HuH-7.5 (cell line): ENCODE data around the gene WDFY1.

Source experiments
- DNase-seq: peaks from one replicate; pipeline ENCODE4 v3.0.0; 2011; ENCODE audit warnings: low spot score

WDFY1 gene

DNA sequence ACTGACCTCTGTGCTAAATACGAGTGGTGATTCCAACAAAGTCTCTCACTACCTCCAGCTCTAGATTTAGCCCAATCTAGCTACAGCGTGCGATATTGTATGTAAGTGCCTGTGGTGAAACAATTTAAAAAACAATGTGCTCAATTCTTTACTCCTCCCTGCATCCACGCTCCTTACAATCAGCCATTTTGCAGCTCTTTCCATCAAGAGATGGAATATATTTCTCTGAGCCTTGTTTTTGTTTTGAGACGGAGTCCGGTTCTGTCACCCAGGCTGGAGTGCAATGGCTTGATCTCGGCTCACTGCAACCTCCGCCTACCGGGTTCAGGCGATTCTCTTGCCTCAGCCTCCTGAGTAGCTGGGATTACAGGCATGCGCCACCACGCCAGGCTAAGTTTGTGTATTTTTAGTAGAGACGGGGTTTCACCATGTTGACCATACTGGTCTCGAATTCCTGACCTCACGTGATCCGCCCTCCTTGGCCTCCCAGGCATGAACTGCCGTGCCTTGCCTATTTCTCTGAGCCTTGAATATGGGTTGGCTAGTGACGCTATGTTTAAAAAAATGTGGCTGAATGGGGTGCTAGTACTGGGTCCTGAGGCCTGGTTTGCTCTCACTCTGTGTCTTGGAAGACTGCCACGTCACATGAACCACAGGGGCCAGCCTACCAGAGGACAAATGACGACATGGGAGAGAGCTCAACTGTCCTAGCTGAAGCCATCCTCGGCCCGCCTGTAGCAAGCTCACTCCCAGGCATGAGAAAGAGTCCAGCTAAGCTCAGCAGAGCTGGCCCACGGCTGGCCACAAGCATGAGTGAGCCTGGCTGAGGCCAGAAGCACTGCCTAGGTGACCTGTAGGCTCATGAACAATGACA is 14.8 kb downstream of the WDFY1 start:
- peak; percentile 52 for DNase-seq

DNA sequence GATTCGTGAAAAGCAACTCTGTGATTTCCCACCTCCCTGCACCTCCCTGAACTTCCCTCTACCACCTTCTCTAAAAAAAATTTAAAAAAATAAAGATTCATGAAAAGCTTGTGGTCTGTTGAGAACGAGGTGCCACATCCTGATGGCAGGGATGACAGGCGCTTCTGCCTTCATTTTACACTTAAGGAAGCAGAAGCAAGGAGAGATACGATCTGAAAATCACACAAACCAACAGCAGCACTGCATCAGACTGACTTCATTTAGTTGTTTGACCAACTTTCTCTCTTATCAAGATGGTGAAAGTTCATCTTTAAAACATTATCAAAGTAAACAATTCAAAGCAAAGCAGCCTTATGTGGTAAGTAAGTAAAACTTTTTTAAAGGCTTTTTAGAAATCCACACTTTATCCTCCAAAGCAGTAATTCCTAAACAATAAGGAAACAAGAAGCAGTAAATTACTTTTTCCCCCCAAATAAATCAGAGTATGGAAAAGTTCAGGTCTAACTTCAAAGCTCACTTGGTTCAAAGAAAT is 15.5 kb downstream of the WDFY1 start:
- DNase-seq, result no peak

DNA sequence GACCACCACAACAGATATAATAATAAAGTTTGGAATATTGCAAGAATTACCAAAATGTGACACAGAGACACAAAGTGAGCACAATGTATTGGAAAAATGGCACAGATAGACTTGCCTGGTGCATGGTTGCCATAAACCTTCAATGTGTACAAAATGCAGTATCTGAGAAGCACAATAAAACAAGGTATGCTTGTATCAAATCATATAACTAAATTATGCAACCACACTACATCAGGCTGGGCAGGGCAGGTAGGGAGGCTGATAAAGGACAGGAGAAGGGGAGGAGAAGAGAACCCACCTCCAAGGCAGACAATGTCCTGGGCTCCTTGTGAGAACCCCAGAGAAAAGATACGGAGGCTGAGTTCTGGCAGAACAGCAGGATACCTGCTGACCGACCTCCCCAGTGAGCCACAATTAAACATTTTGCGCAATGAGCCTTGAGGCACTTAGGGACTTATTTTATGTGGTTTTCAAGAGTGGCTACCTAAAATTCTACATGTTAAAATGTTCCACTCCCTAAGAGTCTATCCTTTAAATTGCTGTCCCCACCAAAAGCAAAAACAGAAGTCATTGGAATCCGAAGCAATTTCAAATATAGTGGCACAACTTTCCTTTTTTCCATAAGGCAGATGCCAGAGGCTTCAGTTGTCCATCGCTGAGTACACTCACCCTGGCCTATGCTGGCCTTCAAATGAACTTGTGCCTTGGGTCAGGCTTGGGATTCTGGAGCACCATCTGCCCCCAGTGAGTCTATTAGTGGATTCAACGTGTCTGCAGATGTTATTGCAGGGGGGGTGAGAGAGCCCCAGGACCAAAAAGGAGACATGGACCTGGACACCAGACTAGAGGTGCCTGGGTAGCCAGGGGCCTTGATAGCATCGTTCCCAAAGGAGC is 16.8 kb downstream of the WDFY1 start:
- DNase-seq, result no peak

DNA sequence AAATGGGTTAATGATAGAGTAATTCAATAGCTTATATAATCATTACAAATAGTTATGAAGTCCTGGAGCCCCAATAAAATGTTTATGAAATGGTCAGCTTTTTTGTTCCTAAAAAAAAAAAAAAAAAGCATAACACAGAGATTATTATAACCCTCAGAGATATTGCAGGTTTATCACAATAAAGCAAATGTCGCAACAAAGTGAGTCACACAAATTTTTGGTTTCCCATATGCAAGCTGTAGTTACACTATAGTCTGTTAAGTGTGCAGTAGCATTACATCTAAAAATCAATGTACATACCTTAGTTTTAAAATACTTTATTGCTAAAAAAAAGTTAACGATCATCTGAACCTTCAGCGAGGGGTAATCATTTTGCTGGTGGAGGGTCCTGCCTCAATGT is 20.0 kb downstream of the WDFY1 start:
- no peak for DNase-seq

DNA sequence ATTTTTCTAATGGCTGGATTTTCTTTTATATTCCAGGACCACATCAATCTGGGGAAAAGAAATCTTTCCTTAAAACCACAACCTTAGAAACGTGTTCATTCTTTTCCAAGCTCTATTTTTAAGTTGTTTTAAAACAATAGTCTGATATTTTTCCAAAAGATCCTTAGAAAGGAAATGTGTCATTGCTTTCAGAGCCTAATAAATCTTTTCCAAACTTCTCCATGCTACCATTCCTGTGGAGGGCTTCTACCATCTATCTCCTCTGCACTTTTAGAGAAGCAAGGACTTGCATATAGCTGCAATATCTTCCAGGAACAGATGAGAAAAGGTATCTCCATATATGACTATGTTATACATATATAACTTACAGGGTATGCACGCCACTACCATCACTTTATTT is 21.2 kb downstream of the WDFY1 start:
- DNase-seq, result no peak

DNA sequence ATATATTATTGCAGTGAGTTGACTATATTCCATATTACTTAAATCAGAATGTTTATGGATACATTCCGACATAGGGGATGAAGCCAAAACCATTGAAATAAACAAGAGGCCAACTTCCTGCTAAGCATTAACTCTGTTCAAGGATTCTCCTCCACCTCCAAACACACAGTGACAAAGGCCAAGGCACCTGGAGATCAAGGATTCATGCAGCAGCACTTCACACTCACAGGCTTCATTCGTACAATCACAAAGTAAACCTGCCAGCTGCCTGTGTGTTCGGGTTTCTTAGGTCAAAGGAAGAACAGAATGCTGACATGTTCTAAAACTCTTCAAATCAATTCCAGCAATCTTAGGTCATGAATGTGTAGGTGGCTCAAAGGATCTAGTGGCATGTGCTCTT is 22.8 kb downstream of the WDFY1 start:
- DNase-seq, result no peak

DNA sequence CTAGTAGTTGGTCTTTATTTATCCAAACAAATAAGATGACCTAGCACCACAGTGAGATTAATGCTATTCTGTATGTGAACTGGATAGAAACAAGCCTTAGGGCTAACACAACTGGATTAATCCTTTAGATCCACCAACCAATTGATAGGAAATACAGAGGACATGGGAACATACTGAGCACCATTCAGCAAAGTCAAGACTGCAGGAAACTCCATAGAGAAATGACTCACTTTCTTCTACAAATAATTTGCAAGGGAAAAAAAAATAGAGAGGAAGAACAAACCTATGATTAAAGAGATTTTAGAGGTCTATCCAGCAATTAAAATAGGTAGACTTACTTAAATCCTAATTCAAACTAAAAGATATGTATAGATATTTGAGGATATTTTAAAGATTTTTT is 23.9 kb downstream of the WDFY1 start:
- no peak for DNase-seq

DNA sequence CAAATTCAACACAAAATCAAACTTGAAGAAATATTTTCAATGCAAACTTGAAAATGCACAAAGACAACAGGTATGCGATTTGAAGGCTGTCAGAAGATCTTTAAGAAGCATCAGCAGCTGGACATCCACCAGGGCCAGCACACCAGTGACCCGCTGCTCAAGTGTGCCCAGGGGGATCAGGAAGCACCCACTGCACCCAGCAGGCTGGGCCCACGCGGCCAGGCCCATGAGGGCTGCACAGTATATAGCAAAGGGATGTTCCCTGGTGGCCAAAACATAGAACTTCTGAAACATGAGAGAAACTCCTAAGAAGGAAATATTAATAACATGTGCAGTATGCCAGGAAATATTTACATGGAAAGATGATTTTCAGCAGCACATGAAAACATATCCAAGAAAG is 25.0 kb downstream of the WDFY1 start:
- no peak for DNase-seq

DNA sequence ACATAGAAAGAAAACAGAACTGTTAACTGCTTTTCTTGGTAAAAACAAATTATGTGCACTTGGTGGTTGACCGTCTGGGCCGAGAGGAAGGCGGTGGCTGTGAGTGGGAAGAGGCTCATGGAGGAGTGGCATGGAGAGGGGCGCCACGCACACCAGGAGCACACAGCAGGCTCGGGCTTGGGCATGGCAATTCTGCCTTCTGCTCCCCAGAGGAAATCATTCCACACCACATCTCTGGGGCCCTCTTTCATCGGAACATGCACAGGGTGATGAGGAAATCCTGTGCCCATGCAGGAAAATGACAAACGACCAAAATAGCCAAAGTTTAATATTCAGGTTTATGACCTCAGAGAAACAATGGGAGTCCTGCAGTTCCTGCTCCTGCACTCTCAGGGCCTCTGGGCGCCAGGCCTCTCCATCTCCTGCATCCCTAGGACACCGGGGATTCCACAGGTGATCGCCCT is 26.4 kb downstream of the WDFY1 start:
- DNase-seq, result no peak

DNA sequence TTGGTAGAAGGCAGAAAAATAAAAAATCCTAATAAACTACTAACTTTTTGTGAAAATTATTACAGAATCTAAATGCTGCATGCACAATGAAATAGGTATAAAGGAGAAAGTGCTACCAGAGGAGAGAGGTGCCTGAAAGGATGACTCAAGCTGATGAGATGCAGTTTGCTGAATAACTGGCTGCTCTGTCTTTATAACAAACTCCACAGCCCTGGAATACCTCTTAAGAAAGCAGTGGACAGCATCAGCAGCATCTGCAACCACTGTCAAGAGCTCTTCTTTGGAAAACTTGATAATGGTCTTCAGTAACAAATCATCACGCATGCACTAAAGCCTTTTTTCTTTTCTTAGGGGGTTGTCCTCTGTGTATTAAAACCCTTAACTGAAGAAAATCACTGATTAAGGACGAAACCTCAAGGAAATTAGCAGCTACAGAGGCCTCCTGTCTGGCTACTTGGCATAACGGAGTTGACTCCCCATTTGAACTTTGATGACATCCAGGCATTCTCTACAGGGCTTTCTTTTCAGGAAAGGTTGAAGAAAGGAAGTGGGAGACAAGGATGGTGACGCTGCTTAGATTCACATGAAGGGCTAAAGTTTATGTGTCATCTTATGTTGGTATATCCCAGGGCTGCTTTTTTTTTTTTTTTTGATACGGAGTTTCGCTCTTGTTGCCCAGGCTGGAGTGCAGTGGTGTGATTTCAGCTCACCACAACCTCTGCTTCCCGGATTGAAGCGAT is 28.8 kb downstream of the WDFY1 start:
- no peak for DNase-seq

DNA sequence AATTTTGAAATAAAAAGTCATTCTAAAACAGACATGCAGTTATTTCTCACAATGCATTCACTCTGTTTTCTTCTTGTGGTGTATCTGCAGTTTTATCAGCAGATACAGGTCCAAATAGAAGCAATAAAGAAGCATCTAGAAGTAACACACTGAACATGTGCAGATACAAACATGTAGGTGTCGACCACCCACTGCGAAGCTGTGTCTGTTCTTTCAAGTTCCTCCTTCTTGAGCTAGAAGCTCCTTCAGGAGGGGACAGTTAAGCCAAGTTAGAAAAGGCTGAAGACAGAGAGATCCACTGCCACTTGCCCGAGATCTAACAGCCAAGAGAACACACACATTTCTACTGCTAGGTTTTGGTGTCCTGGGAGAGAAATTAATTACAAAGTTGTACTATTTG is 30.1 kb downstream of the WDFY1 start:
- DNase-seq, result no peak

DNA sequence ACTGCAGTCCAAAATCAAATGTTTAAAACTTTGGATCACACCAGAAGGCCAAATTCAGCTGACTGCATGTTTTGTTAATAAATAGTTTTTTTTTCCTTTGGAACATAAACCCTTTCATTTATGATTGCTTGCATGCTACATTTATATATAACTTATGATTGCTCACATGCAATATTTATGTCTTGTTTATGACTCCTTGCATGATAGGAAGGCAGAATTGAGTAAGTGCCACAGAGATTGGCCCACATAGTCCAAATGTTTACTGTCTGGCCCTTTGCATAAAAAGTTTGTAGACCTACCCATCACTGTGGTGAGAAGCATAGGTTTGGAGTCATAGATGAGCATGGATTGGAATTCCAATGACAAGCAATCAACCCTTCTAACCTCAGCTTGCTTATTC is 30.8 kb downstream of the WDFY1 start:
- DNase-seq, result no peak

DNA sequence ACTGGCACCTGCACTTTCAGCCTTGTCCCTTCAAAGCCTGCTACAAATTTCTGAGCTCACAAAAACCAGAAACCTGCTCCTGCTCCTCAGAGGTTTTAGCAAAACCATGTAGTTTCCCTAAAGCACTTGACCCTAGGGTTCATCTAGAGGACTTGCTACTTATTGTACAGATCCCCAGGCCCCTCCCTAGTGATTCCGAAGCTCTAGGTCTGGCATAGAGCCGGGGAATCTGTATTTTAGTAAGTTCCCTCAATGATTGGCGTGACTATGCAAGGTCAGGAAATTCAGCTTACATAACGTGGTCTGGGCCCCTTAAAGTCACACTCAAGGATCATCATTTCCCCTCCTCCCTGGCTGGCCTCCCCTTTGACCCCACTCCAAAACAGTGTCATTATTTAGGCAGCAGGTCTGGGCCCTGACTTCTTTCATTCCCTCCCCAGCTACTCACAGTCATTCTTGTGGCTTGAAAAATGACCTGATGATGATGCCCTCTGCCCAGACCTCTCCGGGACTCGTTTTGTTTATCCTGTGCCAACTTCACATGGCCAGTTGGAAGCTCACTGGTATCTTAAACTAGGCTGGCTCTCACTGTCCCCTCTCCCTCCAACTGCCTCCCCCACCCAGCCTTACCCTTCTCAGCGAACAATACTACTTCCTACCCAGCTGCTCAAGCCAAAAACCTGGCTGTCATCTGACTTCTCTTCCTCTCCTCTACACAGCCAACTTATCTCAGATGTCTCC is 36.0 kb downstream of the WDFY1 start:
- DNase-seq, result no peak

DNA sequence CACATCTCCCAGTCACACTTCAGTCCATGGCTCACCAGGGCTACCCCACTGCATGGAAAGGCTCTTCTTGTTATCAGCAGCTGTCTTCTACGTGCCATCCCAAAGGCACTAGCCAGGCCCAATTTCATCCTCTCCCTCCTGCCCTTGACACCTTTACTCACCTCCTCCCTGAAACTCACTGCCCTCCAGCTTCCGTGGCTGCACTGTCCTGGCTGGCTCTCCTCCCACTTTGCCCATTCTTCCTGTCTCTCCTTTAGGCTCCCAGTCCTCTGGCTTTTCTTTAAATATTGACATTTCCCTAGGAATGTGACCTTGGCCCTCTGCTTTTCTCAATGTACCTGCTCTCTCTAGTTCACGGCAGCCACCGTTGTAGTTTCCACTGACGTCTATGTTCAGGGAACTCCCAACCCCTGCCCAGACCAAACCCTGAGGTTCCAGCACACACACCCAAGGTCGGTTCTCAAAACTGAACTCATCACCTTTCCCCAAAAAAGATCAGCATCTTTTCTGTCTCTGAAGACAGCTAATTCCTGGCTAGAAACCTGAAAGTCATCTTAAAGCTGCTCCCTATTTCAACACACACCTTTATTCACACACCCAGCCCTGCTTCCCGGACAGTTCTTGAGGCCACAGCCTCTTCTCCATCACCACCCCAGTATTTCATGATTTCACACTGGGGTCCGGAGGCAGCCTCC is 36.7 kb downstream of the WDFY1 start:
- peak; percentile 33 for DNase-seq

DNA sequence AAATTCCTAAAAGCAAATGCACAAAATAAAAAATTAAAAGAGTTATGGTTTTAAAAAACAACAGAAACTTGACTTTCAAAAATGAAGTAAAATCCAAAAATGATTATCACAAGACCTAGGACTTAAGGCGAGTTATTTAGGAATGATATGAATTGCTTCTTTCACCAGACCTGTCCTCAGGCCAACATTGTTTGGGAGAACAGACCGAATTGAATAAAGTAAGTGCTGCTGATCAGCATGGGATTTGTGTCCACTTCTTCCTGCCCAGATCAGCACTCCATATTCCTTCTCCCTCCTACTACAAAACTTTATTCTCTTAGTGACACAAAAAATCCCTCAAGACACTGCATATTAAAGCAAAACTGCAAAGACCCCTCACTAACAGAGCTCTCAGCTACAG is 39.1 kb downstream of the WDFY1 start:
- no peak for DNase-seq

DNA sequence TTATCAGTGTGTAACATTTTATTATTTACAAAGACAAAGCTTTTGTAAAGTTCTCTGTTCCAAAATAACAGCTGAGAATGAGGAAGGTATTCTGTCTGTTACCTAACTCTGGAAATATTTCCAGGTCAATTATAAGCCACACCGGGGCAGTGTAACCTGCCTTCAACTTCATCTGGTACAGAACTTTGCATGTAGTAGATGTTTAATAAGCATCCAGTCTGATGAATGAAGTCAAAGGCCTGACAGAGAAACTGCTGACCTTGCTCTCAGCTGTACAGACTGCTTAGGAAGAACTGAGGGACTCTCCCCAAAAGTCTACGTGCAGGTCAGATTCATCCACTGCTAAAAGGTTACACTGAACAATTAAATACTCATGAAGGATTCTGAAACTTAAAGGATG is 43.3 kb downstream of the WDFY1 start:
- no peak for DNase-seq

DNA sequence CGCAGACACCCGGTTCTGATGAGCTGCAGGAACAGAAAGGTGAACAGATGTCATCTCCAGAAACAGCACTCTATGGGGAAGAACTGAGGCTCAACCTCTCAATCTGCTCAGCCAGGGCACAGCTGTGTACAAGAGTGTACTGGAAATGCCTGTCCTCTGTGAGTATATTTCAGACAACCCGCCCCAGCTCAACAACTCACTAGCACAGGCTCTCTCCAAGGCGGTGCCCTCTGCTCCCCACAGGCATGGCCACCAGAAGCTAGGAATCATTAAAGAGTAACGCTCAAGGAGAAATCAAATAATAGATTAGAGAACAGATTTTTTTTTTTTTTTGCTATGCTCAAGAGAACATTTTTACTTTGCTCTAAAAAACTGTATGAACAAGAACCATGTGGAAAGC is 43.8 kb downstream of the WDFY1 start:
- no peak for DNase-seq

DNA sequence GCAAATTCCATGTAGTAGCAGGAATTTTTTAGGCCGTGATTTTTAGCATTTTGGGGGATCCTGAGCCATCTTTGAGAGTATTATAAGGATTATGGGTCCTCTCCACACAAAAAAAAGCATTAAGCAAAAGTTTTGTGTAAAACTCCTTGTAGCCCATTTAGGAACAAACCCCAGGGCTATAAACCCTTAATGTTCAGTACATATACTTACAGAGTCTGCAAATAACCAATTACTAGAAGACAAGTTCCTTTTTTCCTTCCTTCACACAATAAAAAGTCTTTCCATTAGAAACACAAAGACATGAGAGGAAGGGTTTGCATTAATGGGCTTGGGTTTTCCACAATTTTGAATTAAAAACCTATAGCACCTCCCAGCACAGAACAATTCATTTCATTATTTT is 44.6 kb downstream of the WDFY1 start:
- no peak for DNase-seq

DNA sequence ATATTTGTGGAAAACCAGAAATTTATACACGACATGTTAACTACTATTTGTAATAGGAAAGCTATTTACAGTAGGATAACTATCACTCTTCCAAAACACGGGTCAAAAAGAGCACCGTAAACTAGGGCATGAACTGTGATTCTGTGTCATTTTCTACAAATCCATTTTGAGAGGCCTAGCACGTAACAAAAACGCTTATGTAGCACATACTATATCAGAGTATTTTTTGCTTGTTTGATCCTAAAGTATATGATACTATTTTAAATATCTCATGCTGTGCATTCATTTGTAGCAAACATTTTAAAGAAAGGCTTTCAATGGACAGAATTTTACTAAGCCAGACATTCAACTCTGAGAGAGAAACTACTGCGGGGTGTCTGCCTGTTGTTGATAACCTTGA is 45.1 kb downstream of the WDFY1 start:
- DNase-seq, result no peak

DNA sequence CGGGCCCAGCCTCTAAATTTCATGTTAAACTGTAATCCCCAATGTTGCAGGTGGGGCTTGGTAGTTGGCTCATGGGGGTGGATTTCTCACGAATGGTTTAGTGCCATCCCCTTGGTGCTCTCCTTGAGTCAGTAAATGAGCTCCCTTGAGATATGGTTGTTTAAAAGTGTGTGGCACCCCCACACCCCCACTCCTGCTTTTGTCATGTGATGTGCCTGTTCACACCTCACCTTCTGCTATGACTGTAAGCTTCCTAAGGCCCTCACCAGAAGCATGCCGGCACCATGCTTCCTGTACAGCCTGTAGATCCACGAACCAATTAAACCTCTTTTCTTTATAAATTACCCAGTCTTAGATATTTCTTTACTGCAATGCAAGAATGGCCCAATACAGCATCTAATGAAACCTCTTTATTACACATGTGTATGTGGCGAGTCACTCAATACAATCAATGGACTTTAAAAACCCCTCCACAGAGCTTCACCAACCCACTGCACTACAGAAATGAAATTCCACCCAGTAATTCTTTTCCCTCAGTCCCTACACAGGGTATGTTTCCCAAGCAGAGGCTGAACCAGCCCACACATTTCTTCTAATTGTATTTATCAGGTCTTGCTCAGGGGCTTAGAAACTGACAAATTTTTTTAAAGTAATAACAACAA is 47.3 kb downstream of the WDFY1 start:
- no peak for DNase-seq
